ENCODE measurements around the gene CSKMT. TPM values are rescaled to one million over a fixed set of nuclear protein-coding genes. Genes with fewer than 3 reads are reported as not detected.

The CSKMT gene
- total RNA-seq, 1 donor from 2014 or later = 28.0 TPM

DNA sequence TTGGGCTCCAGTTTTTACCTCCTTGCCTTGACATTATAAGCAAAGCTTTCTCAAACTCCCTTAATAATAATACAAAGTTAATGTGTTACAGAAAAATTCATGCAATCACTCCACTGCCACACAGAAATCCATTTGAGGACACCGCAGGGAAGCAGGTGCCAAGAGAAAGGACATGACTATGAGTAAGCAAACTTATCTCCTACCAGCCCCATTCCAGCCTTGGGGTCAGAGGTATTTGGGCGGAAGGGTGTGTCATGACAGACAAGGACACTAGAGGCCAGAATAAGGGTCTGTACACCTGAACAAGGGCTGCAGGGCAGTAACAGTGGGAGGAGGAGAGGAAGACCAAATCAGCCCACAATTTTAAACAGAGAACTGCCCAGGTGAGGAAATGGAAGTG is 48.2 kb downstream of the CSKMT start:
- peak overlapping the region; percentile 57 for H3K4me3 Mint-ChIP-seq

DNA sequence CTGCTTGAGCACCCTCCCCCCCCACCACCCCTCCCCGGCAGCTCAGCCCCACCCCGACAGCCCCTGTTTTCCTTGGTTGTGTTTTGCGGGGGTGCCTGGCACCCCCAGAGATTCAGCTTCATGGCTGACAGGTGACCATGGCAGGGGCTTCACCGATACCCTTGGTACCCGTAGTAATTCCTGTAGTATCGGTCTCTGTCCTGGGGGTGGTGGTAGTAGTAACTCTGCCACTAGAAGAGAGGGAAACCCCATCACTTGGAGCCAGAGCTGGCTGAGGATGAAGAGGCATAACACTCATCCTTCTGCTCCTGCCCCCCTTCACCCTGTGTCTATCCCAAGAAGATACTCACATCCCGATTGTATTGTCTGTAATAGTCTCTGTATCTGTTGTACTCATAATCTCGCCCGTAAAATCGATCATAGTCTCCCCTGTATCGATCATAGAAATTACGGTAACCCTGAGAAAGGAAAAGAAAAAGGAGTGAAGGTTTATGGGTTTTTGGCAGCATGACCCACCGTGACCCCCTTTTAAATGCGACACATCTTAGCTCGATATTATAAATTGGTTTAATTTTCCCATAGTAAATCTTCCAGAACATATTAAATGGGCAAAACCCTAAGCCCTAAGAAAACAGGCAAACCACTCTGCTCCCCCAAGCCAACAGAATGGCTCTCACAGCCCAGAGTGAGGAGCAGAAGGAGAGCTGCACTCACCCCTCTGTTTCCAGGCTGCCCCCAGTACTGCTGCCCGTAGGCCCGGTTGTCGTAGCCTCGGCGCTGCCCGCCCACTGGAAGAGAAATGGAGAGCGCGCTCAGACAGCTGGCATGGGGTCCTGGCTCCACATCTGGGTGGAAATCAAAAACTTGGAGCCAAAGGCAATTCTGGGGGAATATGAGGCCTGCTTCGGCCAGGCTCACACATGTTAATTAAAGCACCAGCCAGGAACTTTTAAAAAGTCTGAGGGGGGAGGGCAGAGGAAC is 50.3 kb downstream of the CSKMT start:
- Mint-ChIP-seq H3K27ac (peak overlapping the region; percentile 6), H3K4me3 (no peak overlapping the region), H3K27me3 (no peaks in the 10 kb centered on the region), H3K9me3 (no peaks in the 10 kb centered on the region), H3K36me3 (peaks cover 60% of the 10 kb centered on the region), H3K4me1 (ENCODE audit: unreplicated experiment) (peaks cover 21% of the 10 kb centered on the region)
- TF ChIP-seq, protein P1, sequence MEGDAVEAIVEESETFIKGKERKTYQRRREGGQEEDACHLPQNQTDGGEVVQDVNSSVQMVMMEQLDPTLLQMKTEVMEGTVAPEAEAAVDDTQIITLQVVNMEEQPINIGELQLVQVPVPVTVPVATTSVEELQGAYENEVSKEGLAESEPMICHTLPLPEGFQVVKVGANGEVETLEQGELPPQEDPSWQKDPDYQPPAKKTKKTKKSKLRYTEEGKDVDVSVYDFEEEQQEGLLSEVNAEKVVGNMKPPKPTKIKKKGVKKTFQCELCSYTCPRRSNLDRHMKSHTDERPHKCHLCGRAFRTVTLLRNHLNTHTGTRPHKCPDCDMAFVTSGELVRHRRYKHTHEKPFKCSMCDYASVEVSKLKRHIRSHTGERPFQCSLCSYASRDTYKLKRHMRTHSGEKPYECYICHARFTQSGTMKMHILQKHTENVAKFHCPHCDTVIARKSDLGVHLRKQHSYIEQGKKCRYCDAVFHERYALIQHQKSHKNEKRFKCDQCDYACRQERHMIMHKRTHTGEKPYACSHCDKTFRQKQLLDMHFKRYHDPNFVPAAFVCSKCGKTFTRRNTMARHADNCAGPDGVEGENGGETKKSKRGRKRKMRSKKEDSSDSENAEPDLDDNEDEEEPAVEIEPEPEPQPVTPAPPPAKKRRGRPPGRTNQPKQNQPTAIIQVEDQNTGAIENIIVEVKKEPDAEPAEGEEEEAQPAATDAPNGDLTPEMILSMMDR (conservative IDR thresholded peaks at IDR 0.05) = no peak
- DNase-seq (ENCODE audit: extremely low spot score, unreplicated experiment) = no peak

More for the DNA sequence above, 48.2 kb downstream of the CSKMT start:
- no peaks in the 10 kb centered on the region for H3K9me3 Mint-ChIP-seq
- H3K27ac Mint-ChIP-seq = peak overlapping the region; percentile 97
- H3K4me1 Mint-ChIP-seq (ENCODE audit: unreplicated experiment) = peaks cover 36% of the 10 kb centered on the region
- DNase-seq (ENCODE audit: extremely low spot score, unreplicated experiment) = no peak
- TF ChIP-seq, protein P1 (conservative IDR thresholded peaks at IDR 0.05) = no peak
- H3K27me3 Mint-ChIP-seq = no peaks in the 10 kb centered on the region
- H3K36me3 Mint-ChIP-seq = peaks cover 50% of the 10 kb centered on the region

DNA sequence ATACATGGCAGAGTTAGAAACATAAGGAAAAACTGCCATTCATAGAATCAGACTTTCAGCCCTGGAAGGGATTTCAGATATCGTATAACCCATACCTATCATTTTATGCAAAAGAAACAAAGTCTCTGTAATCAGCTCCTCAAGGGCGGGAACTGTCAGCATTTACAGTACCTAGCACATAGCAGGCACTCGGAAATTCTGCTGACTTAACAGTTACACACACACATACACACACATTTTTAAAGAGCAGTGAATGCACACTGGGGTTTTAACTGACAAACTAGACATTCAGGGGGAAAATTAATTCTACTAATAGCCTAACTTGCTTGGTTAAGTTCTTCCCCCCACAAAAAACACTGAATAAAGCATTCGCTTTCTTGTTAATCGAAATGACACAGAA is 51.1 kb downstream of the CSKMT start:
- Mint-ChIP-seq H3K4me1 (ENCODE audit: unreplicated experiment) (peaks cover 21% of the 10 kb centered on the region), H3K27ac (peak overlapping the region; percentile 49), H3K27me3 (no peaks in the 10 kb centered on the region), H3K36me3 (peaks cover 60% of the 10 kb centered on the region), H3K9me3 (no peaks in the 10 kb centered on the region), H3K4me3 (no peak overlapping the region)
- no peak for DNase-seq (ENCODE audit: extremely low spot score, unreplicated experiment)
- TF ChIP-seq, protein P1 (conservative IDR thresholded peaks at IDR 0.05) = no peak

DNA sequence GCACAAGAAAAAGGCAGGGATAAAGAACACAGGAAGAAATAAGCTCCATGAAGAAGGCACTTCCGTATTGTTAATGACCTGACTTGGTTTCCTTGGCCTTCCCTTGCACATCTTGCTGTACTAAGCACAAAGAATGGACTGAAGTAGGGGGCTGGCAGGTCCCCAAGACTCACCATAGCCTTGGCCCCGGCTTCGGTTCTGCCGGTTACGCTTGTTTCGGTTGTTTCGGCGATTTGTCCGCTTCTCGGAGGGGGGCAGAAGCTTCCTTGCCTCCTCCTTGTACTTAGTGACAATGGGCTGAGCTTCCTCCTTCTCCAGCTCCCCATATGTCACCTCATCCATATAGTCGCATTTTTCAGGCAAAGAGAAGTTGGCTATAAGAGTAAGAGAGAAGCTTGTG is 51.7 kb downstream of the CSKMT start:
- H3K4me1 Mint-ChIP-seq (ENCODE audit: unreplicated experiment) = peaks cover 22% of the 10 kb centered on the region
- no peak for DNase-seq (ENCODE audit: extremely low spot score, unreplicated experiment)
- TF ChIP-seq, protein P1 (conservative IDR thresholded peaks at IDR 0.05) = no peak
- H3K27me3 Mint-ChIP-seq = no peaks in the 10 kb centered on the region
- peaks cover 66% of the 10 kb centered on the region for H3K36me3 Mint-ChIP-seq
- H3K9me3 Mint-ChIP-seq = no peaks in the 10 kb centered on the region
- H3K27ac Mint-ChIP-seq = peak overlapping the region; percentile 36
- no peak overlapping the region for H3K4me3 Mint-ChIP-seq

Other genes with a start within 250 kb of the CSKMT start
- gene SCGB1A1, start 246.3 kb upstream of the CSKMT start, total RNA-seq (ENCODE audit: low replicate concordance) = not detected in 2 replicates
- gene AHNAK, start 118.5 kb upstream of the CSKMT start, total RNA-seq (ENCODE audit: low replicate concordance) = 302 and 656 TPM in 2 replicates
- 1,846 and 2,051 TPM in 2 replicates for gene EEF1G, start 91.4 kb upstream of the CSKMT start, total RNA-seq (ENCODE audit: low replicate concordance)
- 15.0 and 22.1 TPM in 2 replicates for gene TUT1, start 73.8 kb upstream of the CSKMT start, total RNA-seq (ENCODE audit: low replicate concordance)
- gene MTA2, start 63.4 kb upstream of the CSKMT start, total RNA-seq (ENCODE audit: low replicate concordance) = 148 and 152 TPM in 2 replicates
- 46.0 and 76.0 TPM in 2 replicates for gene EML3, start 52.5 kb upstream of the CSKMT start, total RNA-seq (ENCODE audit: low replicate concordance)
- gene ROM1, start 52.1 kb upstream of the CSKMT start, total RNA-seq (ENCODE audit: low replicate concordance) = 1.4 and 1.8 TPM in 2 replicates
- gene B3GAT3, start 43.3 kb upstream of the CSKMT start, total RNA-seq (ENCODE audit: low replicate concordance) = 43.4 and 50.0 TPM in 2 replicates
- gene GANAB, start 18.7 kb upstream of the CSKMT start, total RNA-seq (ENCODE audit: low replicate concordance) = 278 and 372 TPM in 2 replicates
- 26.5 and 28.3 TPM in 2 replicates for gene INTS5, start 12.0 kb upstream of the CSKMT start, total RNA-seq (ENCODE audit: low replicate concordance)
- 69.1 and 69.2 TPM in 2 replicates for gene C11orf98, start 102 bp upstream of the CSKMT start, total RNA-seq (ENCODE audit: low replicate concordance)
- gene UQCC3, start 6.4 kb downstream of the CSKMT start, total RNA-seq (ENCODE audit: low replicate concordance) = 11.2 and 11.7 TPM in 2 replicates
- gene LBHD1, start 7.0 kb downstream of the CSKMT start, total RNA-seq (ENCODE audit: low replicate concordance) = 6.1 and 8.1 TPM in 2 replicates
- gene UBXN1, start 13.8 kb downstream of the CSKMT start, total RNA-seq (ENCODE audit: low replicate concordance) = 76.5 and 113 TPM in 2 replicates
- 0.21 and 1.0 TPM in 2 replicates for gene LRRN4CL, start 24.2 kb downstream of the CSKMT start, total RNA-seq (ENCODE audit: low replicate concordance)
- gene BSCL2, start 42.1 kb downstream of the CSKMT start, total RNA-seq (ENCODE audit: low replicate concordance) = 93.5 and 94.6 TPM in 2 replicates
- 0.88 and 4.7 TPM in 2 replicates for gene GNG3, start 42.4 kb downstream of the CSKMT start, total RNA-seq (ENCODE audit: low replicate concordance)
- gene HNRNPUL2, start 62.1 kb downstream of the CSKMT start, total RNA-seq (ENCODE audit: low replicate concordance) = 44.8 and 63.7 TPM in 2 replicates
- 34.1 and 39.0 TPM in 2 replicates for gene TTC9C, start 63.2 kb downstream of the CSKMT start, total RNA-seq (ENCODE audit: low replicate concordance)
- 6.3 and 10.1 TPM in 2 replicates for gene ZBTB3, start 88.8 kb downstream of the CSKMT start, total RNA-seq (ENCODE audit: low replicate concordance)
- gene POLR2G, start 96.3 kb downstream of the CSKMT start, total RNA-seq (ENCODE audit: low replicate concordance) = 68.8 and 98.7 TPM in 2 replicates
- 23.8 and 37.6 TPM in 2 replicates for gene TAF6L, start 106.1 kb downstream of the CSKMT start, total RNA-seq (ENCODE audit: low replicate concordance)
- 41.1 and 53.1 TPM in 2 replicates for gene TMEM179B, start 122.1 kb downstream of the CSKMT start, total RNA-seq (ENCODE audit: low replicate concordance)
- gene TMEM223, start 126.7 kb downstream of the CSKMT start, total RNA-seq (ENCODE audit: low replicate concordance) = 21.9 and 23.3 TPM in 2 replicates
- gene NXF1, start 140.1 kb downstream of the CSKMT start, total RNA-seq (ENCODE audit: low replicate concordance) = 111 TPM in 2 replicates
- 42.4 and 51.7 TPM in 2 replicates for gene STX5, start 166.7 kb downstream of the CSKMT start, total RNA-seq (ENCODE audit: low replicate concordance)
- not detected in 2 replicates for gene TEX54, start 167.5 kb downstream of the CSKMT start, total RNA-seq (ENCODE audit: low replicate concordance)
- gene WDR74, start 174.3 kb downstream of the CSKMT start, total RNA-seq (ENCODE audit: low replicate concordance) = 47.6 and 58.3 TPM in 2 replicates
- 190 and 287 TPM in 2 replicates for gene SLC3A2, start 215.6 kb downstream of the CSKMT start, total RNA-seq (ENCODE audit: low replicate concordance)

Data from type B pancreatic cell (in vitro differentiated cells).